Urothelium cell line (cell line): ENCODE measurements around the gene GALNT9.
A peak's percentile ranks its signal among the peaks of the same experiment; 100 is the strongest.

ENCODE experiments used
- DNase-seq: peaks from one replicate; pipeline ENCODE4 v3.0.0; 2011; ENCODE audit warnings: low spot score, mixed read lengths
- FAIRE-seq: peaks from 2 replicates; lab custom pipeline; 2011; peaks lifted over from hg19 to GRCh38; lab: Jason Lieb, UNC

The GALNT9 gene

DNA sequence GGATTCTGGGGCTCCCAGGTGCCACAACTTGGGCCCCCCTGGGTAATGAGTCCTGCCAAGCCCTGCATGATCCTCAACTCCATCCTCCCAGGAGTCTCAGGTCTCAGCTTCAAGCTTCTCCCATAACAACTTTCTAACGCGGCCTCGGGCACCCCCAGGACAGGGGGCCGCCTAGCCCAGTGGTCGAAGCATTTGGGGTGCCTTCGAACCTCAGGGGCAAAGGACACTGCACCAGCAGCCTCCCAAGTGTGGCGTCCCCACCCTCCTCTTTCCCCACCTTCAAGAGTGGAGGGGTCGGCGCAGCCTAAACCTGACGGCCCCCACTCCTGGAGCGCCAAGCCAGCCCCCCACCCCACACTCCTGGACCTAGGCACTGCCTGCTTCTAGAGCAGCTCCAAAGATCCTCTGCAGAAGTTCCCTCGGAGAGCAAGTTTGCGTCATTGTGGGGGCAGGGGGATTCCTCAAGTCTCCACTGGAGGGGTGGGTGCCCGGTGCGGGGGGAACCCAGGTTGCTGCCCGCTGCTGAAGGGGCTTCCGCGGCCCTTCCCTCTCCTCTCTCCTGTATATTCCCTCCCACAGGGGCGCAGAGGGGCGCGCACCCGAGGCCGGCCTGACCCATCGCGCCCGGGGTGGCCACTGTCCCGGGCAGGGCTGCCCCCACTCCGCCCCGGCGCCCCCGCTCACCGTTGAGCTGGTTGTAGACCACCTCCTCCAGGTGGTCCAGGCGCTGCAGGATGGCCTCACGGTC lies 933 bp downstream of the GALNT9 start:
- DNase-seq = no peak
- FAIRE-seq = no peak

GRCh38 chr12:132327336-132328171 lies 1.8 kb downstream of the GALNT9 start:
- peak; percentile 91 for FAIRE-seq
- peak; percentile 76 for DNase-seq

DNA sequence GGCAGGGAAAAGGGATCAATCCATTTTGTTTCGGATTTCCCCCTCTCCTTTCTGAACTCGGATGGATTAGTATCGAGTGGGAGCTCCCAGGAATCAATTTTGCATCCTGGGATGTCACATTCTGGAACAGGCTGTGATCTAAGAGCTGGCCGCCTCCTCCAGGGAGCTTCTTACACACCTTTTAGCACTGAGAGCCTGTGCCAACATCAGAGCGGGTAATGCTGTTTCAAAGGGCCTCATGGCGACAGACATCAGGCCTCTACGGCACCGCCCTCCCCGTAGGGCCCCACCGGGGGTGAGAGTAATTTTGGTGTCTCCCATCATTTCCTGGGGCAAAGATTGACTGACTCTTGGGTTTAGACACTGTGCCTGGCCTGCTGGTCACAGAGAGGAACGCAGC lies 2.7 kb downstream of the GALNT9 start:
- no peak for FAIRE-seq
- no peak for DNase-seq

- DNase-seq (no peak), FAIRE-seq (no peak)
Measured at GRCh38 chr12:132325733-132326130, 3.7 kb downstream of the GALNT9 start.

DNA sequence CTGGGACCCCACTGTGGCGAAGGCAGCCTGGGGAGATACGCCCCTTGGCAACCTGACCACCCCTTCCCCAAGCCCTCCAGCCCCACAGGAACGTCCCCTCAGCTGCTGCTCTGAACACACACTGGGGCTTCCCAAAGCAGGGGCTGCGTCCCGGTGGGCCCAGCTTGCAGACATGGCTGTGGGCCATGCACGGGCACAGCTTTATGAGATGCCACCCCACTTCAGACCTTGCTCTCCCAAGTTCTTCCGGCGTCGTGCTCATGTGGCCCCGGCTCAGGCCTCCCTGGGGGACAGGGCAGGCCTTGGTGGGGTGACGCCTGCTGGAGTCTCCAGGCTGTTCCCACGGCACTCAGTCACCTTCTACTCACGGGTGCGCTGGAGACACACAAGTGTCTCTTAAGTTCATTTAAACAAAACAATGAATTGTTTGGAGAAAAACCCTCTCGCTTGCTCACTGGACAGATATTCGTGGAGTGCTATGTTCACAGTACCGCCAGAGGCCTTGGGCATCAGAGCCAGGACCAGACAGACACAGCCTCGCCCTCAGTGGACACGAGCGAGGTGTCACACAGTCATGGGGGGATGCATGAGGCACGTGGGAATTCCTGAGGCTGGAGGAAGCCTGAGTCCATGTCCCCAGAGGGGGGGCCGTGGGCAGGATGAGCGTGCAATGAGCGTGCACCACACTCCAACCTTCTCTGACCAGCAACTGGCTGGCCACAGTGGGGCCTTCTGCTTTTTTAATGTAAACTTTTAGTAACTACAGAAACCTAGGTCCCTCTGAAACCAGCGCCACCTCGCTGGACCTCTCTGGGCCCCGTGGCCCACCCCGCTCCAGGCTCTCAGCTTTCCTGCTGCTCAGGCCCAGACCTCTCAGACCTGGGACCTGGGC lies 4.3 kb downstream of the GALNT9 start:
- DNase-seq = no peak

GRCh38 chr12:132324173-132324572 lies 5.2 kb downstream of the GALNT9 start:
- no peak for DNase-seq
- FAIRE-seq = no peak

More for the DNA sequence above, 4.3 kb downstream of the GALNT9 start:
- FAIRE-seq = no peak

DNA sequence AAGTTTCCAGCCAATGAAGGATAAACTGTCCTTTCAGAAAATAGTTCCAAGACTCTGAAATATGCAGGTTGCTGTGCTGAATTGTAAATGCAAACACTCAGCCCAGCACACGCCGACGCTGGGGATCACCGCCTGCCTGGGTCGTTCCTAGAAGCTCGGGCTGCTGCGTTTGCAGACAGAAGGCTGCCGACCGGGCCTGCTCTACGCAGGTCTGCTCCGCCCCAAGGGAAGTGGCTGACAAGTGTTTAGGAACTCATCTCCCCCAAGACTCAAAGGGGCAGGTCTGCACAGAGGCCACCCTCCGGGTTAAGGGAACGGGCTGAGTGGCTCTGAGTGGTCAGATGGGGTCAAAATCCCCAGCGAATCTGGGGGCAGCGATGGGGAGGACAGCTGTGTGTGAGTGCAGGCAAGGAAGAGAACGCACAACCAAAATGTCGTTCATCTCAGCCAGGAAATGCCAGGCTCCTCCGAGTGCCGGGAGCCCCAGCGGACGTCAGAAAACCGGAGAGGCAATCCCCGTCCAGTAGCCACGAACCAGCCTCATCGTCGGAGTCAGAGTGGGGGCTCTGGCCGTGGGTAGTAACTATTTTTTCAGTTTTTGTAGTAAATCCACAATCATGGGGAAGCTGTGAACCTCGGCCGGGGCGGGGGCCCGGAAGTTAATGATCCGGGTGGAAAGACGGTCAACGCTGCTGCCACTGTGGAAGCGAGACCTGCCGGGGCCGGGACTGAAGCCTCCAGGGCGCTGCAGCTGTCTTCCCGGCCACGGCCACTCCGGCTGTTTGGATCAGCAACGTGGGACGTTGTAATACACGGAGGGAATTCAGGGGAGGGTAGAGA lies 6.0 kb downstream of the GALNT9 start:
- DNase-seq (no peak), FAIRE-seq (no peak)

GRCh38 chr12:132322206-132323132 lies 6.9 kb downstream of the GALNT9 start:
- DNase-seq (no peak), FAIRE-seq (no peak)

DNA sequence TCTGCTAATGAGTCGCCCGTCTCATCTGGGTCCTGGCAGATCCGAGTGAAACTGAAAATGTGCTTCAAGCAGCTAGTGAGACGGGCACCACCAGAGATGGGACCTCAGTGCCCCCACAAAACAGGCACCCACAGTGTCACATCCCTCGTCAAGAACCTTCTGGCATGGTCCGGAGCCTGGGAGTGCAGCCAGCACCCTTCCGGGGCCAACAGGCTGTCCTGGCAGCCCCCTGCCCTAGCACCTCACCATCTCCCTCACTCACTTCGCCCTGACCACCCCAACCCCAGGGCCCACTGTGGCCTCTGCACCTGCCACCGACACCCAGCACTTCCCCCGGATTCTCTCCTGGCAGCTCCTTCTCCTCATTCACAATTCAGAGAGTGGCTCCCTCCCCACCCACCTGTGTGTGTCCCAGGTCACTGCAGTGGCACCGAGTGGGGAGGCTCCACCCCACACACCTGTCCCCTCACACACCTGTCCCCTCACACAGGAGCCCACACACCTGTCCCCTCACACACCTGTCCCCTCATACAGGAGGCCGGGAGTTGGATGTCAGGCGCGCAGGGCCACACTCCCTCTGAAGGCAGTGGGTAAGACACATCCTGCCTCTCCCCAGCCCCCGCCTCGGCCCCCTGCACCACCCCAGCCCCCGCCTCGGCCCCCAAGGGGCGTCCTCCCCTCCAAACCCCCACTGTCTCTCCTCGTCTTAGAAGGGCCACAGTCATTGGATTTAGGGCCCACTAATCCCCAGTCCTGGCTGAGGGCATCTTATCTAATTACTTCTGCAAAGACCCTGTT lies 7.9 kb downstream of the GALNT9 start:
- DNase-seq (no peak), FAIRE-seq (no peak)

DNA sequence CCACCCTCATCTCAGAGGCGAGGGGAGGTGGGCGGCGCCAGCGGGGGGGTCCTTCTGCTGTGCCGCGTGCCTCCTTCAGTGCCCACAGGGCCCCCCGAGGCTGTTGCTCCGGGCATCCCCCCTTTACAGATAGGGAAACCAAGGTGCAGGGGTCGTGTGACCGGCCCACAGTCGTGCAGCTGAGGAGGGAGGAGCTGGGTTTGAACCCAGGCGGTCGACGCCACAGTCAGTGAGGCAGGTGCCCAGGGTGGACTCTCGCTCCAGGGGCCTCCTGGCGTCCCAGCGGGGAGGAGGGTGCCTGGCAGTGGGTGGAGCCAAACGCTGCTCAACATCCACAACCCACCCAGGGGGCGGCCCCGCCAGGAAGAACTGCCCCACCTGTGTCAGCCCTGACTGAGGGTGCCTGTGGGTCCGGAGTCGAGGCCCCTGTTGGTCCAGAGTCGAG lies 8.6 kb downstream of the GALNT9 start:
- FAIRE-seq = no peak
- no peak for DNase-seq

- FAIRE-seq = no peak
- DNase-seq = no peak
Measured at GRCh38 chr12:132319991-132320570, 9.3 kb downstream of the GALNT9 start.

DNA sequence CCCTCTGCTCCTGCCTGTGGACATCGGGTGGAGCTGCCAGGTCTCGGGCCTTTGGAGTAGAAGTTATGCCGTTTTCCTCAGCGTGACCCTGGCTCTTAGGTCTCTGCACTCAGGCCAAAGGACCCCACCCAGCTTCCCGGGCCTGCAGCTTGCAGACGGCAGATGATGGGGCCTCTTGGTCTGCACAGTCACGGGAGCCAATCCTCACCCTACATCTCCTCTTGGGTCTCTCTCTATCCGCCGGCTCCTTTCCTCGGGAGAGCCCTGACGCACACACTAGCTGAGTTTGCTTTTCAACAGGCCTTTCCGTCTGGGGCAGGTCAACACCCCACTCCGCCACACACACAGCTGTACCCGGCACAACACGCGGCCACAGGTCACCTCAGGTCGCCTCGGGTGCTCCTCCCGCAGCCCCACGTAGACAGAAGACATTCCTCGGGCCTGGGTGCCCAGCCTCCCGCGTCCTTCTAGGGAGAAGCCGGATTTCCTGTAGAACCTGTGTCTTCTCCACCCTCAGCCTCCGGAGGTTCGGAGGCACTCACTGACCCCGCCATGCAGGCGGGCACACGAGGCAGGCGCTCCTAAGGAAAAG lies 9.9 kb downstream of the GALNT9 start:
- FAIRE-seq = no peak
- DNase-seq = no peak

GRCh38 chr12:132318618-132319033 lies 10.8 kb downstream of the GALNT9 start:
- FAIRE-seq = no peak
- DNase-seq = no peak

DNA sequence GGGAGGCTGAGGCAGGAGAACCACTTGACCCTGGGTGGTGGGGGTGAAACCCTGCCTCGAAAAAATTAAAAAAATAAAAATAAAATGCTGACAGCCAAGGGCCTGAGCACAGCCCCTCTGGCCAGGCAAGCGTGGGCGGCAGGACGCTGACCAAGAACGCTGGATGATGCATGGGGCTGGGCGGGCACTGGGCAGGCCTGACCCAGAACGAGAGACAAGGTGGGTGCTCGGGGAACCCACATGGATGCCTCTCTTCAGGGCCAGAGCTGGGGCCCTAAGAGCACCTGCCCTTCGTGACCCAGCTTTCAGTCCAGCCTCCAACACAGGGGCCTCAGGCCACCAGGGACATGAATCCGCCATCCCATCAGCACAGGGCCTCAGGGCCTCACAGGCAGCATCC lies 11.3 kb downstream of the GALNT9 start:
- FAIRE-seq (no peak), DNase-seq (no peak)

GRCh38 chr12:132317233-132317938 lies 12.0 kb downstream of the GALNT9 start:
- DNase-seq (no peak), FAIRE-seq (no peak)

- no peak for DNase-seq
- FAIRE-seq = no peak
Measured at GRCh38 chr12:132316497-132317232, 12.7 kb downstream of the GALNT9 start.
